ENCODE data around the gene COPE. TPM values are rescaled to one million over a fixed set of nuclear protein-coding genes. Genes with fewer than 3 reads are reported as not detected.
"Not testable (repeated sequence)": the region's sequence is repeated elsewhere in the genome, so short reads cannot be mapped to it uniquely, and the experiment has no call there.

Gene COPE
- total RNA-seq, 1 donor from 2014 or later = 212 TPM

DNA sequence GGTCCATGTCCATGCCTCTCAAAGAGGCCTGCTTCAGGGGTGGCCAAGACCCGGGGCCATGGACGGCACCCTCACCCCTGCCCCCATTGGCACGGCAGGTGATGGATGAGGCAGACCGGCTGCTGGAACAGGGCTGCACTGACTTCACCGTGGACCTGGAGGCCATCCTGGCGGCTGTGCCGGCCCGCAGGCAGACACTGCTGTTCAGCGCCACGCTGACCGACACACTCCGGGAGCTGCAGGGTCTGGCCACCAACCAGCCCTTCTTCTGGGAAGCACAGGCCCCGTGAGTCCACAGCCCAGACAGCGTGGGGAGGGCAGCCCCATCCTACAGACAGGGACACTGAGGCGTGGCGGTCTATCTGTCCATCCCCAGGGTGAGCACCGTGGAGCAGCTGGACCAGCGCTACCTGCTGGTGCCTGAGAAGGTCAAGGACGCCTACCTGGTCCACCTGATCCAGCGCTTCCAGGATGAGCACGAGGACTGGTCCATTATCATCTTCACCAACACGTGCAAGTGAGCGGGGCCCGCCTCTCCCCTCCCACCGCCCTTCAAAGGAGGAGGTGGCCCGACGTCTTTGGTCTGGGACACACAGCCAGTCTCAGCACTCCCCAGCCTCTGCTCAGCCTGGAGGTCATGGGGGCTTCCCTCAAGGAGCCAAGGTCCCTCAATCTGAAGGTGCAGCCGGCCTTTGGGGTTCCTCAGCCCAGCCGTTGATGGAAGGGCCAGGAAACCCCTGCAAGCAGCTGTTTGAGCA, 3.2 kb upstream of the COPE start:
- H3K27me3 ChIP-seq = no peaks in the 10 kb centered on the region
- H3K4me3 ChIP-seq = no peak overlapping the region
- intact Hi-C loops (cut with DNase I) = no loop called here
- DNase-seq (ENCODE audit: extremely low spot score in 2 of 2) = no peak
- no peak overlapping the region for H3K27ac ChIP-seq
- H3K36me3 ChIP-seq = peaks cover 0 to 61% of the 10 kb centered on the region in 2 donors
- H3K4me1 ChIP-seq = peaks cover 33% of the 10 kb centered on the region
- TF ChIP-seq, protein P1, sequence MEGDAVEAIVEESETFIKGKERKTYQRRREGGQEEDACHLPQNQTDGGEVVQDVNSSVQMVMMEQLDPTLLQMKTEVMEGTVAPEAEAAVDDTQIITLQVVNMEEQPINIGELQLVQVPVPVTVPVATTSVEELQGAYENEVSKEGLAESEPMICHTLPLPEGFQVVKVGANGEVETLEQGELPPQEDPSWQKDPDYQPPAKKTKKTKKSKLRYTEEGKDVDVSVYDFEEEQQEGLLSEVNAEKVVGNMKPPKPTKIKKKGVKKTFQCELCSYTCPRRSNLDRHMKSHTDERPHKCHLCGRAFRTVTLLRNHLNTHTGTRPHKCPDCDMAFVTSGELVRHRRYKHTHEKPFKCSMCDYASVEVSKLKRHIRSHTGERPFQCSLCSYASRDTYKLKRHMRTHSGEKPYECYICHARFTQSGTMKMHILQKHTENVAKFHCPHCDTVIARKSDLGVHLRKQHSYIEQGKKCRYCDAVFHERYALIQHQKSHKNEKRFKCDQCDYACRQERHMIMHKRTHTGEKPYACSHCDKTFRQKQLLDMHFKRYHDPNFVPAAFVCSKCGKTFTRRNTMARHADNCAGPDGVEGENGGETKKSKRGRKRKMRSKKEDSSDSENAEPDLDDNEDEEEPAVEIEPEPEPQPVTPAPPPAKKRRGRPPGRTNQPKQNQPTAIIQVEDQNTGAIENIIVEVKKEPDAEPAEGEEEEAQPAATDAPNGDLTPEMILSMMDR (IDR thresholded peaks at IDR 0.05) = no peak
- TF ChIP-seq POLR2A (IDR thresholded peaks at IDR 0.05) (no peak), POLR2AphosphoS5 (IDR thresholded peaks at IDR 0.05; ENCODE audit: insufficient read depth in 1 of 2, low read depth in 1 of 2) (no peak)
- H3K9me3 ChIP-seq = no peaks in the 10 kb centered on the region

DNA sequence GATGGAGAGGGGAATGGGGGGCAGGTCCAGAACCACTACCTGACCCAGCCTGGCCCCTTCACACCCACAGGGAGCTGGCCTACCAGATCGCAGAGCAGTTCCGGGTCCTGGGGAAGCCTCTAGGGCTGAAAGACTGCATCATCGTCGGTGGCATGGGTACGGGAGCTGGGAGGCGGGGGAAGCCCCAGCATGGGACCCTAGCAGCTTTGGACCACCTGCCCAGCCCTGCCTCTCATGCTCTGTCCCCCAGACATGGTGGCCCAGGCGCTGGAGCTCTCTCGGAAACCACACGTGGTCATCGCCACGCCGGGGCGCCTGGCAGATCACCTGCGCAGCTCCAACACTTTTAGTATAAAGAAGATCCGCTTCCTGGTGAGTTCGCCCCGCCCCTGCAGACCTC, 2.4 kb upstream of the COPE start:
- Histone ChIP-seq H3K4me3 (no peak overlapping the region), H3K27me3 (no peaks in the 10 kb centered on the region), H3K27ac (no peak overlapping the region), H3K36me3 (peaks cover 0 to 55% of the 10 kb centered on the region in 2 donors), H3K4me1 (peaks cover 41% of the 10 kb centered on the region), H3K9me3 (no peaks in the 10 kb centered on the region)
- intact Hi-C loops (cut with DNase I) = no loop called here
- TF ChIP-seq POLR2AphosphoS5 (IDR thresholded peaks at IDR 0.05; ENCODE audit: insufficient read depth in 1 of 2, low read depth in 1 of 2) = no peak
- TF ChIP-seq POLR2A (IDR thresholded peaks at IDR 0.05) = no peak
- TF ChIP-seq, protein P1 (IDR thresholded peaks at IDR 0.05) = no peak
- no peak for DNase-seq (ENCODE audit: extremely low spot score in 2 of 2)

DNA sequence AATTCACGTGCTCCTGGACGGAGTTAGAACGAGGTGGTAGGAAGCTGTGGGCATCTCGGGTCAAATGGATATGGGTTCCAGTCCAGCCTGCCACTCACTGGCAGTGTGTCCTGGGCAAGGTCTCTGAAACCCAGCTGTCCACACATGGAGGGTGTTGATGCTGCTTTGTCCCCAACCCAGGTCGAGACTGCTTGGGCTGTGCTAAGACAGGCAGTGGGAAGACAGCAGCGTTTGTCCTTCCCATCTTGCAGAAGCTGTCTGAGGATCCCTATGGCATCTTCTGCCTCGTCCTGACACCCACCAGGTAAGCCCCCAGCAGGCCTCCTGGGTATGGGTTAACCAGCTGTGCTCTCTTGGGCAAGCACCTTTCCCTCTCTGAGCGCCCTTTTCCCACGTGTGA, 1.2 kb upstream of the COPE start:
- Histone ChIP-seq H3K27me3 (no peaks in the 10 kb centered on the region), H3K9me3 (no peaks in the 10 kb centered on the region), H3K36me3 (peaks cover 0 to 43% of the 10 kb centered on the region in 2 donors), H3K4me1 (peaks cover 45% of the 10 kb centered on the region), H3K27ac (no peak overlapping the region), H3K4me3 (peak overlapping the region; percentile 73 to 93)
- intact Hi-C loops (cut with DNase I) = no loop called here
- TF ChIP-seq POLR2AphosphoS5 (IDR thresholded peaks at IDR 0.05; ENCODE audit: insufficient read depth in 1 of 2, low read depth in 1 of 2) (no peak), POLR2A (IDR thresholded peaks at IDR 0.05) (no peak)
- TF ChIP-seq, protein P1 (IDR thresholded peaks at IDR 0.05) = no peak
- DNase-seq (ENCODE audit: extremely low spot score in 2 of 2) = no peak

DNA sequence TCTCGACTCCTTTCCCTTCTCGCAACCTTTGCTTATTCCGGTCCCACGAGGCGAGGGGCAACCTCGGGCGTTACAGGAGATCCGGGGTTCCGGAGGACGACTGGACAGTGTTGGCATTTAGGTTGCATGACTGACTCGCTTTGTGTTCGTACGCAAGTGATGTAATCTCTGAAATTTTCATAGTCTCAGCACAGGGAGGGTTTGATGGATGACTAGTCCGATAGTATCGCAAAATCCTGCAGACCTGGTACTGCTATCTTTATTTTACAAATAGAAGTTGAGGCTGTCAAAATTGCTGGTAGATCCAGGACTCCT, 670 bp upstream of the COPE start:
- intact Hi-C loops (cut with DNase I) = no loop called here
- peaks cover 45% of the 10 kb centered on the region for H3K4me1 ChIP-seq
- no peaks in the 10 kb centered on the region for H3K27me3 ChIP-seq
- peak overlapping the region; percentile 73 to 93 for H3K4me3 ChIP-seq
- TF ChIP-seq POLR2A (IDR thresholded peaks at IDR 0.05) (no peak), POLR2AphosphoS5 (IDR thresholded peaks at IDR 0.05; ENCODE audit: insufficient read depth in 1 of 2, low read depth in 1 of 2) (no peak)
- TF ChIP-seq, protein P1 (IDR thresholded peaks at IDR 0.05) = no peak
- H3K36me3 ChIP-seq = peaks cover 0 to 38% of the 10 kb centered on the region in 2 donors
- no peak for DNase-seq (ENCODE audit: extremely low spot score in 2 of 2)
- H3K27ac ChIP-seq = peak overlapping the region; percentile 34
- no peaks in the 10 kb centered on the region for H3K9me3 ChIP-seq

DNA sequence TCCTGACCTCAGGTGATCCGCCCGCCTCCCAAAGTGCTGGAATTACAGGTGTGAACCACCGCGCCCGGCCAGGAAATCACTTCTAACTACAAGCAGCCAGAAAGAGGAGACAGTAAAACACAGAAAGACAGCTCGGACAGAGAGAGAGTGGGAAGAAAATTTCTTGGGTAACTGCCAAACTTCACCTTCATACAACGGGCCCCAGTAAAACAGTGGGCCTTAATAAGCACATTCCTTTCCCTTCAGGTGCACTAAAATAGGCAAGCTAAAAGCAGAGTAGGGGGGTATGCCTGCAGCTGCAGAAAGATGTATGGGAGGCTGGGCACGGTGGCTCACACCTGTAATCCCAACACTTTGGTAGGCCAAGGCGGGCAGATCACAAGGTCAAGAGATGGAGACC, 1.6 kb downstream of the COPE start:
- DNase-seq (ENCODE audit: extremely low spot score in 2 of 2); intact Hi-C loops (cut with DNase I); H3K9me3 ChIP-seq; H3K4me3 ChIP-seq; H3K27me3 ChIP-seq; H3K27ac ChIP-seq: not testable (repeated sequence)
- H3K36me3 ChIP-seq = peaks cover 0 to 15% of the 10 kb centered on the region in 2 donors
- H3K4me1 ChIP-seq = peaks cover 50% of the 10 kb centered on the region
